GM19043 (cell line): Measurements from ENCODE around the gene TANC1.
"Not testable (repeated sequence)": the region's sequence is repeated elsewhere in the genome, so short reads cannot be mapped to it uniquely, and the experiment has no call there.

Experiments used
- ATAC-seq: cut with Tn5 transposase; IDR thresholded peaks from one replicate; pipeline ENCODE4 v1.9.1; 2021; ENCODE audit warnings: low read depth; ENCODE audit not compliant: unreplicated experiment

TANC1 gene

GRCh38 chr2:159131914-159132281, 163.5 kb downstream of the TANC1 start:
- no peak for ATAC-seq

GRCh38 chr2:159133797-159134196, 165.4 kb downstream of the TANC1 start:
- no peak for ATAC-seq

- no peak for ATAC-seq
These were observed 166.5 kb downstream of the TANC1 start for GRCh38 chr2:159134979-159135378.

DNA sequence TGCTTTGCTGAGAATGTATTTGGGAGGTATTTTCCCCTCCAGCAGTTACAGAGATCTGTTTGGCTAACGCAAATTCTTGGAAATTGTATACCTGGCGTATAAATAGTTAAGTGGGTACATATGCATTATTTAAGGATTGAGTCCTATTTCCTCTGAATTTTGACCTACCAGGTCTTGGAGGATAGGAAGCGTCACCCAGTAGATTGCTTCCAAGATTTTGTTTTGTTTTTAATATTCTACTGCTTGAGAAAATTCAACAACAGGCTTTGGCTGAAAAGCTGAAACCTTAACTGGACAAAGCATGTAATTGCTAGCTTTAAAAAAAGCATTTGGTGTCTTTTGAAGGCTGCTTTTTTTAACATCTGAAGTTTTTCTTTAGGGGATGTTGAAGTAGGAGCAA, 168.0 kb downstream of the TANC1 start:
- ATAC-seq = no peak

GRCh38 chr2:159137511-159138241, 169.2 kb downstream of the TANC1 start:
- no peak for ATAC-seq

- ATAC-seq = no peak
These were observed 170.3 kb downstream of the TANC1 start for GRCh38 chr2:159138642-159139182.

- ATAC-seq = no peak
These were observed 170.9 kb downstream of the TANC1 start for GRCh38 chr2:159139216-159139933.

GRCh38 chr2:159140070-159140769, 171.8 kb downstream of the TANC1 start:
- ATAC-seq = no peak

GRCh38 chr2:159140821-159141220, 172.4 kb downstream of the TANC1 start:
- not testable (repeated sequence) for ATAC-seq

DNA sequence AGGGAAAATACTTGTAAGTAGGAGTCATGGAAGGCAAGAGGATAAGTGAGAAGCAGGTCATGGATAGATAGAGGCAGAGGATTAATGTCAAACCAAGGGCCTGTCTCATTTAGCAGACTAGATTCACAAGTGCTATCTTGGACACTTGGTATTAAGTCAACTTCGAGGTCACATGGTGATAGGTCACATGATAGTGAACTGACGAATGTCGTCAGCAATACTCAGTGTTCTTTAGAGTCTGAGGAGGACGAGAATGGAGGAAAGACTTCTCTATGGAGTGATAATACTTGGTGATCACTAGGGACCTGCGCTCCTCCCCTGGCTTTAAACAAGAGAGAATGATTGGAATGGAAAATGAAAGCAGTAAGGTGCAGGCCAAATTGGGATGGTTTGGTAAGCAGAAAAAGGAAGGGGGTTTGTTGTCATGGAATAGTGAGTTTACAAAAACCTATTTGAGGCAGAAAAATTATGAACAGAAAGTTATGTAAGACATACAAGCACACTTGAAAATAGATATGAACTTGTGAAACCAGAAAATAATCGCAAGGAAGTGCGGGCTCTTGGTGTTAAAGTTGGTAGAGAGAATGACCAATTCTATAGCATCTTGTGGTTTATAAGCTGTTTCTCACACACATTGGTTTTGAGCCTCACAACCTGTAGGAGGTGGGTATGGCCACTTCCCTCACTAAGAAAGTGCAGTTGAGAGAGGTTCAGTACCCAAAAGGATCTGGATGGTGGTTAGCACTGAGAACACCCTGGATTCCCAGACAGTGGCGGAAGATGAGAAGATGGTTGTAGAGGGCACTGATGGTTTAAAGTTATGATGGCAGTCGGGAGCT, 176.6 kb downstream of the TANC1 start:
- peak; percentile 54 for ATAC-seq

DNA sequence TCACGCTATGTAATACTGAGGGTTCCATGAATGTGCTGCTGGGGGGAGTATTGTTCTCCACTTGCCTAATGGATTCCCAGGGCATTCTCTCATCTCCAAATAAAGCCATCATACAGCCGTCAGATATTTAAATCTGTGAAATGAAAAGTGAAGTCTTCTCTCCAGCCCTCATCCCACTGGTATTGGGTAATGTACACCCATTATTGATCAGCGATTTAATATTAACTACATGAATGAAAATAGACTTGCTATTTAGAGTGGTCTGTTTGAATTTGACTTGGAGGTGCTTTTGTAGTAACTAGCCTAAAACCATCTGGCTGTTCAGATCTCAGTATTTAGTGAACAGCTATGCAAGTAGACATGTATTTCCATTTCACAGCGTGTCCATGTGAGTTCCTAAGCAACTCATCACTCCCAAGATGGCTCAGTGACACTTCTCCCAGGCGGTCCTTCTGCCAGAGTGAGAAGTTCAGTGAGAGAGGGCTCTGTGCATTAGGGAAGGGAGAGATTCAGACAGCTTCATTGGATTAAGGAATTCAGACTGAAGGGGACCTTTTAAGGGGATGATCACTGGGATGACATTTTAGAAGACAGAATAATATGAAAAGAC, 177.4 kb downstream of the TANC1 start:
- no peak for ATAC-seq

DNA sequence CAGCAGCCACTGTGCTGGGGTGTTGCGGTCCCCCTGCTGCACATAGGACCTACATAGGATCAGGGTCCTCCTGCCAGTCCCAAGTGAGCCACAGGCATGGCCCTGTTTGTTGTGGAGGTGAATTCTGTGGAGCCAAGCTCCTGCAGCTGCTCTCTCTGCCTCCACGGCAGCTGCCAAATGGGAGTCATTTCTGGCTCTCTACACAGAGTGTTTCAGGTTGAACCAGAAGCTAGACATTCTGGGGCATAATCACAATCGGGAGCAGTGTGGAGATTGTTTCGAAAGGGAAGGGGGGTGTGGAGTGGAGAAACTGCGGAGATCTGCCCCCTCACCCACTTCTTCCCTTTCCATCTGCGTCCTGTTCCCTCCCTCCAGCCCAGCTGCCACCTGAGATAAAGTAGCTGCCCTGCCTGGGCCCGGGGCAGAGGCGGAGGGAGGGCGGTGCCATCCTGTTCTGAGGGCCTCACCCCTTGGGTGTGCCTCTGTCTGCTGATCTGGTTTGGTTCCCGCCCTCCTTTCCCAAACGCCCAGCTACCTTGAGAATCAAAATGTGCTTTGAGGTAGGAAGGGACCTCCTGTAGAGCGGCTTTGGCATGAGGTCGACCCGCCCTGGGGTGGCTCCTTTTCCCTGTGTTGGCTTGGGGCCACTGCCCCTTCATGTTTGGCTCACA, 178.7 kb downstream of the TANC1 start:
- no peak for ATAC-seq

- ATAC-seq = no peak
These were observed 179.2 kb downstream of the TANC1 start for GRCh38 chr2:159147690-159148089.

GRCh38 chr2:159148901-159149300, 180.5 kb downstream of the TANC1 start:
- no peak for ATAC-seq

- ATAC-seq = no peak
These were observed 181.3 kb downstream of the TANC1 start for GRCh38 chr2:159149747-159150146.

DNA sequence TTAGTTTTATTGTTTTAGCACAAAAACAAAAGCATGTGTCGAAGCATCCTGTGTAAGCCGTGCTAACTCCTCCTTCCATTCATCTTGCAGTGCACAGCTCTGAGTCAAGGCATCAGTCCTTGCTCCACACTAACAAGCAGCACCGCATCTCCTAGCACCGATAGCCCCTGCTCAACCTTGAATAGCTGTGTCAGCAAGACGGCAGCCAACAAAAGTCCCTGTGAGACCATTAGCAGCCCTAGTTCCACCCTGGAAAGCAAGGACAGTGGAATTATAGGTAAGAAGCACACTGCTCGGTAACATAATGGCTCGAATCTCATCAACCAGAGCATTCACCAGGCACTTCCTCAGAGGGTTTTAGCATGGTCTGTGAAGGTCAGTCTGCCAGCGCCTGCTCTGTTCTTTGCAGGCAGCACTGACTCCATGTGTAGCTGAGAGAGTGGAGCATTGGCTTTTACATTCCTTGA, 181.9 kb downstream of the TANC1 start:
- ATAC-seq = no peak

DNA sequence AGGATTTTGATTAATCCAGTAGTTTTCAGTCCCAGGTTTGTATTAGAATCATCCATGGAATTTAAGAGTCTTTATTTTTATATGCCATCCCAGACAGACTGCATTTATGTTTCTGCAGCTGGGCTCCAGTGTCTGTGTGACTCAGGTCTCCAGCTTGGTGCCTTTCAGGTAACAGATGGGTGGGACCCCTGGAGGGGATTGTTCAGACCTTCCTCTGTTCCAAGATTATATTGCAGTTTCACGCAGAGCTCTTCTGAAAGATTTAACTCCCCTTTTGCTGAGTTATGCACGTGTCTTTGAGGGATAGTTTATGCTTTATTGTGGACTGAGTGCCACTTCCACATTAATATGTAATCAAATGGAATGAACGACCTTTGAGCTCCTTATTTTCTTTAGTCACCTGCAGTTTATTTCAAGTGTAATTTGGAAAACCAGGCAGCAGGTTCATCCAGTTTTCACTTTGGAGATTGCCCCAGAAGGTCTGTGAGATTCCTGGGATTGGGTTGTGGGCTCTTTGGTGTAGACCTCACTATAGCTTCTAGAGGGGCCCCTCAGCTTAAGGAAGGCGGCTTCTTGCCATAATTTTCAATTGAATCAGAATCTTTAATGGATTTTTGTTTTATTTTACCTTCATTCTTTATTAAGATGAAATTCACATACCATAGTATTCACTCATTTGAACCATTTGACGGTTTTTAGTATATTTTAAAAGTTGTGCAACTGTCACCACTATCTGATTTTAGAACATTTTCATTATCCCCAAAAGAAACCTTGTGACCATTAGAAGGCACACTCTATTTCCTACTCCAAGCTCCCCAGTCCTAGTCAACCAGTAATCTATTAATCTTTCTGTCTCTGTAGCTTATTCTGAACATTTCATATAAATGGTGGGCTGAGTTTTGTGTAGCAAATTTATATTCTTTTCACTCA, 183.0 kb downstream of the TANC1 start:
- ATAC-seq = no peak

DNA sequence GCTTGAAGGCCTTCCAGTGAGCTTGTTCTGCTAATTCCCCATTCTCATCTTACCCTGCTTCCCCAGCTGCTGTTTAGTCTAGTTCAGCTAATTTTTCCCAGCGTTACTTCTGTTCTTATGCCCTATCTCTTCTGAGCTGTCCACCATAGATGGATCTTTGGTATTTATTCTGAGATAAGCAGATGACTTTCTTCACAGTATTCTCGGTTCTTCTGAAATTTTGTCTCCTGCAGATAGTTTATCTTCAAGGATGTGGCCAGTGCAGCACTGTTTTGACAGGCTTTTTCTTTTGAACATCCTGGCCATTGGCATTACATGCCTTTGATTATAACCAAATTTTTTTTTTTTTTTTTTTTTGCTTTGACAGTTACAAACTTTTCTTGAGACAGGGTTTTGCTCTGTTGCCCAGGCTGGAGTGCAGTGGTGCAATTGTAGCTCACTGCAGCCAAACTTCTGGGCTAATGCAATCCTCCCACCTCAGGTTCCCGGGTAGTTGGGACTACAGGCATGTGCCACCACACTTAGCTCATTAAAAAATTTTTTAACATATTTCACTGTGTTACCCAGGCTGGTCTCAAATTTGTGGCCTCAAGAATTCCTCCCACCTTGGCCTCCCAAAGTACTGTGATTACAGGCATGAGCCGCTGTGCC, 183.8 kb downstream of the TANC1 start:
- ATAC-seq = no peak
